IPS-18c (cell line): ENCODE results near the gene ARHGEF1.

ENCODE experiments used
- H3K4me3 ChIP-seq: 2 replicates; pipeline ENCODE4 v1.7.0; 2013; ENCODE audit warnings: low read depth, mild to moderate bottlenecking, low read length, moderate library complexity; ENCODE audit not compliant: insufficient read depth
- H3K9me3 ChIP-seq: one replicate; pipeline ENCODE4 v1.6.1; 2013; ENCODE audit warnings: mild to moderate bottlenecking, low read length, moderate library complexity; ENCODE audit not compliant: control insufficient read depth, insufficient read depth

The ARHGEF1 gene

GRCh38 chr19:41859618-41860418 is 23.2 kb upstream of the ARHGEF1 start, which contains the start of gene RPS19:
Gene RPS19 (plus strand): TSS chr19:41860255. CDS start chr19:41860775, 520 bp downstream.
- H3K4me3 ChIP-seq = peak within 1 kb of the TSS; percentile 96
- peaks cover 3% of the 10 kb centered on the region for H3K9me3 ChIP-seq

DNA sequence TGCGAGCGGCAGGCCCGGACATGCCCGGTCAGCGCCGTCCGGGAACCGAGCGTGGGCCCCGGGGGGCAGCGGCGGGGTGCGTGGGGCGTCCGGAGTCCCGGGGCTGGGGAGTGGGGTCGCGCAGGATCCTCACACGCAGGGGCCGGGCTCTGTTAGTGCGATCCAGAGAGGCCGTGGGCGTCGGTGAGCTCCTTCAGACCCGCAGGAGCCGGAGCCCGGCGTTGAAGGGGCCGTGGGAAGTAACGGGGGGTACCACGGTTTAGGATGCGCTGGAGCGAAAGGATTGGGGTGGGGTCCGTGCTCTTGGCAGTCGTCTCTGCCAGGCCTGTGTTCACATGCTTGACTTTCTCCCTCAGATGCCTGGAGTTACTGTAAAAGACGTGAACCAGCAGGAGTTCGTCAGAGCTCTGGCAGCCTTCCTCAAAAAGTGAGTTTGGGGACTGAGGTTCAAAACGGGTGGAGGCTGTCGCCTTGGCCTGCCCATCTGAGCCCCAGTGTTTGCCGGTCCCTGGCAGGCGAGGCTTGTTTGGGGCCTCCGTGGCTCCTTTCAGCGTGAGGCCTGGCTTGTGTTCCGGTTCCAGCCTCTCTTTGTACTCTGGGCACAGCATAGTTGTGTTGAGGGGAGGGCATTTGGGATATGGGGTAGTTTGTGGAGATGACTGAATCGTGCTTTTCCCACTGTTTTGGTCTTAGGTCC is 22.4 kb upstream of the ARHGEF1 start:
- H3K9me3 ChIP-seq = peaks cover 3% of the 10 kb centered on the region
- peak overlapping the region; percentile 96 for H3K4me3 ChIP-seq

- peaks cover 3% of the 10 kb centered on the region for H3K9me3 ChIP-seq
These were observed 21.7 kb upstream of the ARHGEF1 start for GRCh38 chr19:41861116-41861768.

DNA sequence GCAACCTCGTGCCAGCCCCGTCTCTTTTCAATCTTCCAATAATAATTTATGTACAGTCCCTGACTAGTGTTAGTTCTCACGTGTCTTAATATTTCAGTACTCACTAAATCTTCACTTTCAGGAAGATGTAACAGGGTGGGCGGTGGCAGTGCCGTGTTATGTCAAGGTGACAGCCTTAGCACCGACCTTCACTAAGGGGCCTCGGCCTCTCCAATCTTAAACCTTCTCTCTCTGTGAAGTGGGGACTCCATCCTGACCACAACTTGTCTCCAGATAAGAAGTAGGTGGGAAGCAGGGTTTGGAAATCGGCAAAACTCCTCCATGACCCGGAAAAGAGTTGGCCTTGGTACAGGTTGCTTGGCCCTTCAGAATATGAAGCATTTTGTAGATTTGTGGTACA is 21.1 kb upstream of the ARHGEF1 start:
- H3K4me3 ChIP-seq = peak overlapping the region; percentile 96; the same call in 1 of the 2 replicates
- H3K9me3 ChIP-seq = peaks cover 3% of the 10 kb centered on the region

More at GRCh38 chr19:41861116-41861768, 21.7 kb upstream of the ARHGEF1 start:
- H3K4me3 ChIP-seq = peak overlapping the region; percentile 96

DNA sequence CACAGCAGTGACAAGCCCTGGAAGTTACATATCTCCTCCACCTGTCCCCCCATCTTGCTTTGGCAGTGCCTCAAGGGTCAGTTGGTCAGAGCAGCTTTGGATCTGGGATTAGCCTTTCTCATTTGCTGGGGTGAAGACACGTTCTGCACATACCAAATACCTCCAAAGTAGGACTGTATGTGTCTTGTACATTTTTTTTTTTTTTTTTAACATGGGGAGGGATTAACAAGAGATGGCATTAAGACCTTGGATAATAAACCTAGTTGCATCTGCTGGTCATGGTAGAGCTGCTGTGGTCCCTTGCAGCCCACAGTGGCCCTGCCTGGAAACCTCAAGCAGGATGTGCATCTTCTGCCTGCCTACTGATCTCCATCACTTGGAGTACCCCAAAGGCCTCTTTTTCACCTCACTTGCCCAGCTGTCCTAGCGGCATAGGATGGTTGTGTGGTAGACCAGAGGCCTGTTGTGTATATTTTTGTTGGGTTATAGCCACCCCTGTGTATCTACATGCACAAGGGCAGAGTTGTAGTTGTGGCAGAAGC is 20.5 kb upstream of the ARHGEF1 start:
- 0 out of 2 replicates have a peak overlapping the region, but pooled peaks have one; percentile 96 for H3K4me3 ChIP-seq
- peaks cover 3% of the 10 kb centered on the region for H3K9me3 ChIP-seq

GRCh38 chr19:41863209-41863931 is 19.6 kb upstream of the ARHGEF1 start:
- peaks cover 3% of the 10 kb centered on the region for H3K9me3 ChIP-seq
- H3K4me3 ChIP-seq = no peak overlapping the region

- Histone ChIP-seq H3K9me3 (peaks cover 3% of the 10 kb centered on the region), H3K4me3 (peak overlapping the region; percentile 9)
These were observed 18.6 kb upstream of the ARHGEF1 start for GRCh38 chr19:41864374-41864773.

DNA sequence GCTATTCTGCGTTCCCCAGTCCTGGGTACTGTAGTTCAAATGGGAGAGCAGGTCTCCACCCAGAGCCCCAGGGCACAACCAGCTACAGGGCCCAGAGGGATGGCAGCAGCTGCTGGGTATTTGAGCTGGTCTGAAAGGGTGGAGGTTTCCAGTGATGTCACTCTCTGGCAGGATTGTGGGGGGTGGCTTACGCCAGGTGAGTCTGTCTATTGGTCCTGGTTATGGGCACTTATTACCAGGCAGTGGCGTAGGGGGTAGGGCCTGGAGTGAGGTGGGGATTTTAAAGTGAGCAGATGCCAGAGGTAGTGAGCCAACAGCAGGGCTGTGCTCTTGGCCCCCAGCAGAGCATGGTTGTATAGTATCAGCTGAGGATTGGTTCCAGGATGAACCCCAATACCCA is 16.7 kb upstream of the ARHGEF1 start:
- Histone ChIP-seq H3K4me3 (no peak overlapping the region), H3K9me3 (peaks cover 3% of the 10 kb centered on the region)

DNA sequence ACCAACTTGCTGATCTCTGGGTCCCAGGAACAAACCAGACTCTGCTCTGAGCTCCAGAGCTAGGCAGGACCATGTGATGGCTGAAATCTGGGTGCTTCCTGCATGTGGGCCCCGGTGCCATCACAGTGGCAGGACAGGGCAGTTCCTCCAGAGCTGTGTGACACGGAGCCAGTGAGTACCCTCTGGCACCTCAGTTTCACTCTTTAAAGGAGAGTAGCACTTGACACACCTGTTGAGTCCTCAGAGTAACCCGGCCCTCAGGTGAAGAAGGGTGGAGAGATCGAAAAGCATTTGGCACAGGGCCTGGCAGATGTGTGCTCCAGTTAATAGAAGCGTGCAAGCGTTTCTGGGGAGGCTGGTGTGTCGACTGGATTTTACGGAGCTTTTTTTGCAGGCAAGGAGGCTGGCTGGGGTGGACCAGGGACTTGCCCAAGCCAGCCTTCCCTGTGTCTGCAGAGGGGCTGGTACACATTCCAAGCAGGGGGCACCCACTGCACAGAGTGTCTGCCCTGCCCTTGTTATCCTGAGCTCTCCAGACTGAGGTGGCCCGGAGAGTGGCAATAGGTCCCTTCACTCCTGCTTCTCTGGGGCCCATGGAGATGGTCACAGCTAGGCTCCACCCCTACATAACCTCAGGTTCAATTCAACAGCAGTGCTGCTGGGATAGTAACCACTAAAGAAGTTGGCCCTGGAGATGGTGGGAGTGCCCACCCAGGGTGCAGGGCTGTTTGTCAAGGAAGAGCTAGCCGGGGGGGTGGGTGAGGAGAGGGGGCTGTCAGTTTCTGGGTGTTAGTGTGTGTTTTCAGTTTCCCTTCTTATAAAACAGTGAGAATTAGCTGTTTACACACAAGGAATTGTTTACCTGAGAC is 14.6 kb upstream of the ARHGEF1 start:
- H3K9me3 ChIP-seq = peaks cover 3% of the 10 kb centered on the region
- no peak overlapping the region for H3K4me3 ChIP-seq

- Histone ChIP-seq H3K9me3 (peaks cover 3% of the 10 kb centered on the region), H3K4me3 (no peak overlapping the region)
These were observed 14.0 kb upstream of the ARHGEF1 start for GRCh38 chr19:41868989-41869300.

DNA sequence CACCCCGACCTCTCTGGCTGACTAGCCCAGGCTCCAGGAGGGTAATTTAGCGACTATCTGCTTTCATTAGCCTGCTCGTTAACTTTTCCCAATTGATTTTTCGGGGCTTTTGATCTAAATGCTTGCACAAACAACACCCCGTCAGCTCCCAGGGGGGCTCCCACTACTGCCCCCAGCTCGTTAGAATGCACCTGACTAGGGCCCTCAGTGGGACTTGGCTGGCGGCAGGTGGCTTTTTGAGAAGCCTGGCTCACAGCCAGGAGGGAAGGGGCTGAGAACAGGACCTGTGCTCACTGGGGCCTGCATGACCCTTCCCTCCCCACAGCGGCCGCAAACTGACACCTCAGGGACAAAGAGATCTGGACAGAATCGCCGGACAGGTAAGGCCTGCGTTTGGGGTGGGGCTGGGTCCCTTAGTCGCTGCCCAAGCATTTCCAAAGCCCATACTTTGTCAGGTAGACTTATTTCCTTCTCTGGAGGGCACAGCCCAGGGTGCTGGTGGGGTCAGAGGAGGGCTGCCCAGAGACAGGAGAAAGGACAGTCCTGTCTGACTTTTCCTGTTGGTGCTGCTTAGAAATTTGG is 13.5 kb upstream of the ARHGEF1 start:
- Histone ChIP-seq H3K9me3 (peaks cover 2% of the 10 kb centered on the region), H3K4me3 (no peak overlapping the region)

GRCh38 chr19:41870401-41870873 is 12.5 kb upstream of the ARHGEF1 start:
- Histone ChIP-seq H3K9me3 (no peaks in the 10 kb centered on the region), H3K4me3 (no peak overlapping the region)

DNA sequence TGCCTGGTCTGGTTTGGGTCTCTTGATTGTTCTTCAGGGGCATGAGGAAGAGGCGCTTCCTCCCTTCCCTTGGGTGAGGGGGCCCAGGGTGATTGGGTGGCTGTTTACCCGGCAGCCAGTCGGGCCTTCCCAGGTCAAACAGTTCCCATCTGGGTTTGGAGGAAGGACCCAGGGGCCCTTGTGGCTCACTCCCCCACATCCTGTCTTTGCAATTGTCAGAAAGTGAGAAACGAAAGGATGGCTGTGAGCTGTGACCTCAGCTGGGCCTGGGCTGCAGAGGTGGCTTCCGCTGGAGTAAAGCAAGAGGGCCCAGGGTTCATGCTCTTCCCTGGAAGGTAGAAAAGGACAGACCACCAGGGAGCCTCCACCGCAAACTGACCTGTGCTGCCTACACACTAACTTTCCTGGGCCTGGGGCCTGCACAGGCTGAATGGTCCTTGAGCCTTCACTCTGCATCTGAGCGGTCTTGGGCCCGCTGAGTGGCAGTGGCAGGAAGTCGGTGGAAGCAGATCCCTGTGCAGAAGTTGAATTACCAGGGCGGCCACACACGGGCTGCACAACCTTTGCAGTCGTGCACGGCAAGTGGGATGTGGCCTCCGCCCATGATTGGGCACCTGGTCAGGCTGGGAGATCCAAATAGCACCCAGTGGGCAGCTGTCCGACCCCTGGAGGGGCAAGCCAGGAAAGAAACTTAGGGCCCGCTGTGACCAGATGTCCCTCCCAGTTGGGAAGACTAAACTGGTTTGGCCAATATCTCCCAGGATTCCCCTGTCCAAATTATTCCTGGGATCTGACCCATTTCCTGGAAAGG is 11.2 kb upstream of the ARHGEF1 start:
- H3K4me3 ChIP-seq = no peak overlapping the region
- H3K9me3 ChIP-seq = no peaks in the 10 kb centered on the region

DNA sequence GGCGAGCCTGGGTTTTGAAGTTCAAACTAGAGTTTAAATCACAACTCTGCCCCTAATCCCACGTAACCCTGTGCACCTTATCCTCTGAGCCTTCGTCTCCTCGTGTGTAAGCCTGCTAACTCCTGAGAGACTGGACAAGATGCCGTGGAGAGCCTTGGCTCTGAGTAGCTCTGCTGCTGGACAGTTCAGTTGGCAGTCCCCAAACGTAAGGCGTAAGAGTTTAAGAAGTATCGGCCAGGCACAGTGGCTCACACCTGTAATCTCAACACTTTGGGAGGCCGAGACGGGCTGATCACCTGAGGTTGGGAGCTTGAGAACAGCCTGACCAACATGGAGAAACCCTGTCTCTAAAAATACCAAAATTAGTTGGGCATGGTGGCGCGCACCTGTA is 10.6 kb upstream of the ARHGEF1 start:
- no peaks in the 10 kb centered on the region for H3K9me3 ChIP-seq
- no peak overlapping the region for H3K4me3 ChIP-seq
